GM12878 (cell line): ENCODE measurements around the gene SLAMF1. TPM values are rescaled to one million over a fixed set of nuclear protein-coding genes. Genes with fewer than 3 reads are reported as not detected.

Experiments used
- ATAC-seq: fragments of 200-7000 bp; cut with Tn5 transposase; 3 replicates; pipeline ENCODE4 v1.9.1; 2020; ENCODE audit warnings: mild to moderate bottlenecking, moderate library complexity
- BruUV-seq: library from RNA; stranded (reverse); fragments of 400-500 nt; replicated peaks from 2 replicates; lab custom pipeline; 2021; lab: Mats Ljungman, UMichigan
- CTCF ChIA-PET: fragments of 300-600 bp; sonication (Branson Sonifier 250); formaldehyde crosslinking; extraction: SDS; loops from one replicate; lab custom pipeline; 2021; ENCODE audit warnings: inconsistent platforms; lab: Yijun Ruan, JAX
- POLR2A ChIA-PET: fragments of 350-600 bp; formaldehyde crosslinking; extraction: SDS; loops from one replicate; lab custom pipeline; 2021; ENCODE audit warnings: inconsistent platforms; lab: Charles Lee
- RAD21 ChIA-PET: fragments of 300-600 bp; sonication (Branson Sonifier 250); formaldehyde crosslinking; loops from one replicate; lab custom pipeline; 2023; ENCODE audit warnings: antibody characterized with exemption; ENCODE audit not compliant: unreplicated experiment; lab: Charles Lee
- SMC1A ChIA-PET: fragments of 300-600 bp; sonication (Branson Sonifier 250); formaldehyde crosslinking; loops from one replicate; lab custom pipeline; 2023; ENCODE audit not compliant: unreplicated experiment, uncharacterized antibody; lab: Charles Lee
- DNase-seq: peaks from one replicate; pipeline ENCODE4 v3.0.0-alpha.2; 2011; ENCODE audit warnings: low read depth, low spot score
- FAIRE-seq: peaks from 3 replicates; lab custom pipeline; 2011; peaks lifted over from hg19 to GRCh38; lab: Jason Lieb, UNC
- H2AFZ ChIP-seq: 2 replicates; pipeline ENCODE4 v1.6.0; 2011; ENCODE audit warnings: low read depth, low read length, control low read depth; ENCODE audit not compliant: control insufficient read depth
- H3K27ac ChIP-seq: 2 replicates; pipeline ENCODE4 v1.5.1; 2011; ENCODE audit warnings: control low read depth; ENCODE audit not compliant: control insufficient read depth, insufficient read depth
- H3K27me3 ChIP-seq, 2 experiments: replicated peaks in 1 of 2; 2 replicates each; pipeline versions ENCODE4 v1.6.0 to v1.6.1; 2011; ENCODE audit warnings: low read length in 1 of 2; ENCODE audit not compliant: control insufficient read depth in 2 of 2, insufficient read depth in 2 of 2
- H3K36me3 ChIP-seq, 2 experiments: 2 replicates each; pipeline ENCODE4 v1.5.1; 2011; ENCODE audit warnings: low read length in 1 of 2; ENCODE audit not compliant: control insufficient read depth in 2 of 2, insufficient read depth in 2 of 2
- H3K4me1 ChIP-seq: 2 replicates; pipeline ENCODE4 v1.6.1; 2011; ENCODE audit warnings: mild to moderate bottlenecking, low read length, moderate library complexity, mixed read lengths; ENCODE audit not compliant: control insufficient read depth, insufficient read depth
- H3K4me2 ChIP-seq: 2 replicates; pipeline ENCODE4 v1.6.0; 2011; ENCODE audit warnings: control low read depth; ENCODE audit not compliant: control insufficient read depth, insufficient read depth
- H3K4me3 ChIP-seq: fragments of 200-600 bp; sonication (generic); 2 replicates; pipeline ENCODE4 v1.5.1; 2016
- H3K79me2 ChIP-seq: 2 replicates; pipeline ENCODE4 v1.6.0; 2011; ENCODE audit warnings: low read length; ENCODE audit not compliant: control insufficient read depth, insufficient read depth
- H3K9ac ChIP-seq: 2 replicates; pipeline ENCODE4 v1.8.0; 2011; ENCODE audit warnings: low read length, control low read depth, mixed read lengths; ENCODE audit not compliant: control insufficient read depth, insufficient read depth
- H3K9me3 ChIP-seq: replicated peaks from 3 replicates; pipeline ENCODE4 v1.5.1; 2011; ENCODE audit warnings: mild to moderate bottlenecking, low read length; ENCODE audit not compliant: control insufficient read depth, insufficient read depth
- H4K20me1 ChIP-seq: 2 replicates; pipeline ENCODE4 v1.6.0; 2011; ENCODE audit not compliant: control insufficient read depth, insufficient read depth
- ASH2L ChIP-seq: fragments of 300-600, 200-600 bp; sonication (generic); IDR thresholded peaks from 2 replicates; pipeline ENCODE4 v1.6.1; 2017; ENCODE audit warnings: low read depth, mild to moderate bottlenecking, borderline replicate concordance
- CBFB ChIP-seq: IDR thresholded peaks from 2 replicates; pipeline ENCODE4 v1.6.1; 2016; ENCODE audit warnings: antibody characterized with exemption, low read depth
- CHD1 ChIP-seq: IDR thresholded peaks from 2 replicates; pipeline ENCODE4 v1.6.1; 2012; ENCODE audit warnings: low read depth, low read length, improper control_type of control experiment
- JUND ChIP-seq: IDR thresholded peaks from 2 replicates; pipeline ENCODE4 v1.6.1; 2012; ENCODE audit warnings: low read depth, mild to moderate bottlenecking, low read length, improper control_type of control experiment, moderate library complexity
- MEF2A ChIP-seq: IDR thresholded peaks from 2 replicates; pipeline ENCODE4 v1.6.1; 2011; ENCODE audit warnings: low read depth, mild to moderate bottlenecking, low read length, moderate library complexity; ENCODE audit not compliant: insufficient read depth
- MYC ChIP-seq: IDR thresholded peaks from 2 replicates; pipeline ENCODE4 v1.6.1; 2011; ENCODE audit warnings: mild to moderate bottlenecking, low read length, moderate library complexity, inconsistent platforms; ENCODE audit not compliant: insufficient read depth, insufficient replicate concordance, insufficient read length, severe bottlenecking
- NR2C2 ChIP-seq: IDR thresholded peaks from 2 replicates; pipeline ENCODE4 v1.6.1; 2011; ENCODE audit warnings: borderline replicate concordance, low read depth; ENCODE audit not compliant: control insufficient read depth, insufficient read length
- PML ChIP-seq: IDR thresholded peaks from 2 replicates; pipeline ENCODE4 v1.6.1; 2012; ENCODE audit warnings: low read length, inconsistent platforms
- POLR2AphosphoS2 ChIP-seq: IDR thresholded peaks from 2 replicates; pipeline ENCODE4 v1.6.1; 2011; ENCODE audit warnings: low read depth, mild to moderate bottlenecking, low read length, improper control_type of control experiment, moderate library complexity
- RB1 ChIP-seq: fragments of 450-650 bp; formaldehyde crosslinking; IDR thresholded peaks from 2 replicates; pipeline ENCODE4 v1.6.1; 2017; ENCODE audit warnings: mild to moderate bottlenecking, borderline replicate concordance
- RCOR1 ChIP-seq: conservative IDR thresholded peaks from 2 replicates; pipeline ENCODE4 v1.6.1; 2012; ENCODE audit warnings: low read depth, low read length, improper control_type of control experiment
- REST ChIP-seq: IDR thresholded peaks from 2 replicates; pipeline ENCODE4 v1.6.1; 2012; ENCODE audit warnings: mild to moderate bottlenecking, low read depth, low read length
- SIN3A ChIP-seq: IDR thresholded peaks from 2 replicates; pipeline ENCODE4 v1.6.1; 2012; ENCODE audit warnings: low read depth, low read length, improper control_type of control experiment
- TARDBP ChIP-seq: IDR thresholded peaks from 2 replicates; pipeline ENCODE4 v1.6.1; 2016; ENCODE audit warnings: borderline replicate concordance
- TCF3 ChIP-seq: IDR thresholded peaks from 2 replicates; pipeline ENCODE4 v1.6.1; 2012; ENCODE audit warnings: low read depth, mild to moderate bottlenecking, low read length, borderline replicate concordance; ENCODE audit not compliant: insufficient read depth
- WGBS: methylation state at CpG from one replicate; pipeline ENCODE4 v1.1.6; 2016; ENCODE audit warnings: low lambda C conversion rate; ENCODE audit not compliant: insufficient replicate concordance, insufficient coverage; ENCODE audit errors: missing lambda C conversion rate; 5-methylcytosine and 5-hydroxymethylcytosine counted together
- in situ Hi-C: fragments of 300-500 bp; cut with MboI; formaldehyde crosslinking; loops from 9 replicates; pipeline ENCODE4 v1.14.3; 2018; ENCODE audit warnings: mixed read lengths
- intact Hi-C: fragments of 100-400 bp; cut with micrococcal nuclease; formaldehyde crosslinking; loops from one replicate; pipeline ENCODE4 v1.14.2; 2022; ENCODE audit not compliant: unreplicated experiment
- polyA plus RNA-seq, 11 experiments: library from polyadenylated mRNA; depleted of rRNA in 4 of 11; unstranded in 6 of 11; stranded (reverse) in 5 of 11; fragments of >200 nt; fragmentation: Nextera tagmentation in 4 of 11; fragmentation: Illumina TruSeq in 1 of 11; extraction: Ambion mirVana in 4 of 11; extraction: Trizol in 1 of 11; gene quantifications; 1 replicate in 1 of 11; 2 replicates in 10 of 11; pipeline versions ENCODE4 v1.2.1 to v1.2.3, GENCODE V29; 2011 to 2016; ENCODE audit warnings: inconsistent platforms in 2 of 11, missing spikeins in 2 of 11, low read depth in 1 of 11
- total RNA-seq, 4 experiments: library from RNA; depleted of rRNA in 3 of 4; stranded (reverse); fragments of >200 nt in 3 of 4; fragmentation: Illumina TruSeq in 1 of 4; extraction: Trizol in 1 of 4; gene quantifications; 2 replicates each; pipeline versions ENCODE4 v1.2.1 to v1.2.3, GENCODE V29; 2013 to 2021
- TF ChIP-seq, protein P1 (sequence below): fragments of 450-650 bp; IDR thresholded peaks from 2 replicates; pipeline ENCODE4 v1.6.1; 2016; ENCODE audit warnings: mild to moderate bottlenecking

The SLAMF1 gene
- total and polyA plus RNA-seq, 10 of the 15 experiments (the other 5 are each of a cell fraction or from before 2014, with no cell fraction given): 87.3 to 260 (median 131) TPM

- ChIA-PET CTCF (interaction anchor here (1.0 to 2.4 kb wide), 6 partner anchors 9 to 38 kb away, joined by 3 to 9 read pairs (median 4); no protein-coding TSS in a partner anchor), RAD21 (interaction anchor here (0.9 to 3.5 kb wide), 8 partner anchors 7 to 139 kb away, joined by 3 to 21 read pairs (median 3); no protein-coding TSS in a partner anchor), SMC1A (interaction anchor here (2.9 to 30.0 kb wide), 4 partner anchors 8 to 38 kb away, joined by 17 to 735 read pairs (median 76); partner anchors contain the start of gene CD84), POLR2A (interaction anchor here (0.5 to 6.8 kb wide), 6 partner anchors 8 to 221 kb away, joined by 3 to 43 read pairs (median 4); no protein-coding TSS in a partner anchor)
- H3K27ac ChIP-seq: peak overlapping the region; percentile 68
- in situ Hi-C loops (no loop called here), intact Hi-C loops (no loop called here)
- WGBS: 16% methylated on average over 8 of the region's 8 CpGs
- H3K27me3 ChIP-seq: no peaks in the 10 kb centered on the region
- no TSS peak for BruUV-seq
- peak overlapping the region; percentile 28; the same call in 1 of the 2 replicates for H3K4me3 ChIP-seq
- peaks cover 22% of the 10 kb centered on the region for H3K4me1 ChIP-seq
- H3K79me2 ChIP-seq: peaks cover 3% of the 10 kb centered on the region
- DNase-seq (no peak), ATAC-seq (peak; percentile 86), FAIRE-seq (no peak)
- H3K4me2 ChIP-seq: peak overlapping the region; percentile 64
- peaks cover 7% of the 10 kb centered on the region; the same call in 2 of the 3 replicates for H3K9me3 ChIP-seq
- H3K9ac ChIP-seq: peak overlapping the region; percentile 33; the same call in 1 of the 2 replicates
- H3K36me3 ChIP-seq: no peaks in the 10 kb centered on the region
- no peaks in the 10 kb centered on the region for H4K20me1 ChIP-seq
- peak overlapping the region; percentile 79 for H2AFZ ChIP-seq
- no peak for TF ChIP-seq TCF3
- TF ChIP-seq MEF2A: no peak
- no peak for TF ChIP-seq SIN3A
- no peak for TF ChIP-seq RCOR1
- TF ChIP-seq CHD1: no peak
- TF ChIP-seq POLR2AphosphoS2: no peak
- TF ChIP-seq, protein P1, sequence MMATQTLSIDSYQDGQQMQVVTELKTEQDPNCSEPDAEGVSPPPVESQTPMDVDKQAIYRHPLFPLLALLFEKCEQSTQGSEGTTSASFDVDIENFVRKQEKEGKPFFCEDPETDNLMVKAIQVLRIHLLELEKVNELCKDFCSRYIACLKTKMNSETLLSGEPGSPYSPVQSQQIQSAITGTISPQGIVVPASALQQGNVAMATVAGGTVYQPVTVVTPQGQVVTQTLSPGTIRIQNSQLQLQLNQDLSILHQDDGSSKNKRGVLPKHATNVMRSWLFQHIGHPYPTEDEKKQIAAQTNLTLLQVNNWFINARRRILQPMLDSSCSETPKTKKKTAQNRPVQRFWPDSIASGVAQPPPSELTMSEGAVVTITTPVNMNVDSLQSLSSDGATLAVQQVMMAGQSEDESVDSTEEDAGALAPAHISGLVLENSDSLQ: no peak
- no peak for TF ChIP-seq NR2C2
- no peak for TF ChIP-seq MYC
- no peak for TF ChIP-seq JUND
- TF ChIP-seq REST: no peak
- peak; percentile 38; the same call in 1 of the 2 replicates for TF ChIP-seq PML
- TF ChIP-seq ASH2L: no peak
- TF ChIP-seq CBFB: peak; percentile 41; the same call in 1 of the 2 replicates
- TF ChIP-seq RB1: no peak
- no peak; the same call in 1 of the 2 replicates for TF ChIP-seq TARDBP
Measured at GRCh38 chr1:160567858-160568682, 78.8 kb downstream of the SLAMF1 start.
